HepG2 (cell line): ENCODE results near the gene NFATC1. TPM values are rescaled to one million over a fixed set of nuclear protein-coding genes. Genes with fewer than 3 reads are reported as not detected.

Experiments
- ATAC-seq: fragments of 200-7000 bp; cut with Tn5 transposase; 3 replicates; pipeline ENCODE4 v1.9.1; 2020; ENCODE audit warnings: mild to moderate bottlenecking, moderate library complexity
- BruUV-seq: library from RNA; stranded (reverse); fragments of 400-500 nt; replicated peaks from 2 replicates; lab custom pipeline; 2021; lab: Mats Ljungman, UMichigan
- CTCF ChIA-PET: fragments of 300-600 bp; formaldehyde crosslinking; extraction: SDS; loops from one replicate; lab custom pipeline; 2021; ENCODE audit warnings: low total read pairs, inconsistent platforms, low intra/inter-chr PET ratio; lab: Yijun Ruan, JAX
- POLR2A ChIA-PET: fragments of 350-600 bp; sonication (Branson Sonifier 250); formaldehyde crosslinking; loops from one replicate; lab custom pipeline; 2020; ENCODE audit warnings: antibody characterized with exemption, inconsistent platforms; lab: Yijun Ruan, JAX
- DNase-seq: peaks from one replicate; pipeline ENCODE4 v3.0.0-alpha.2; 2015; ENCODE audit warnings: low spot score
- FAIRE-seq: peaks from 3 replicates; lab custom pipeline; 2011; peaks lifted over from hg19 to GRCh38; lab: Jason Lieb, UNC
- H2AFZ ChIP-seq: one replicate; pipeline ENCODE4 v1.6.1; 2011; ENCODE audit warnings: low read length, inconsistent platforms
- H3K27ac ChIP-seq: fragments of 300-600 bp; 3 replicates; pipeline ENCODE4 v1.8.0; 2011; ENCODE audit warnings: mixed run types, mild to moderate bottlenecking, mixed read lengths, low read length, inconsistent platforms; ENCODE audit not compliant: insufficient read depth; ENCODE audit errors: extremely low read length
- H3K27me3 ChIP-seq, 2 experiments: fragments of 200-600 bp in 1 of 2; 2 replicates in 1 of 2; 3 replicates in 1 of 2; pipeline versions ENCODE4 v1.6.0 to v1.8.0; 2011; ENCODE audit warnings: low read length in 2 of 2, mild to moderate bottlenecking in 2 of 2, moderate library complexity in 2 of 2, inconsistent platforms in 1 of 2; ENCODE audit not compliant: insufficient read depth in 2 of 2, control insufficient read depth in 1 of 2
- H3K36me3 ChIP-seq, 2 experiments: fragments of 200-600 bp in 1 of 2; replicated peaks in 1 of 2; 2 replicates in 1 of 2; 3 replicates in 1 of 2; pipeline versions ENCODE4 v1.5.1 to v1.8.0; 2011; ENCODE audit warnings: low read length in 2 of 2, inconsistent platforms in 1 of 2; ENCODE audit not compliant: insufficient read depth in 2 of 2, control insufficient read depth in 1 of 2
- H3K4me1 ChIP-seq: 2 replicates; pipeline ENCODE4 v1.5.1; 2012; ENCODE audit warnings: low read length, inconsistent platforms; ENCODE audit not compliant: insufficient read depth
- H3K4me2 ChIP-seq: 2 replicates; pipeline ENCODE4 v1.6.0; 2011; ENCODE audit warnings: low read depth, low read length, inconsistent platforms
- H3K4me3 ChIP-seq, 3 experiments: fragments of 200-600 bp in 1 of 3; sonication (generic), shearing (Covaris generic) in 1 of 3; replicated peaks in 1 of 3; 2 replicates each; pipeline ENCODE4 v1.5.1; 2011 to 2016; ENCODE audit warnings: low read length in 3 of 3, inconsistent platforms in 2 of 3, low read depth in 2 of 3, mild to moderate bottlenecking in 2 of 3, control low read depth in 1 of 3, mixed read lengths in 1 of 3; ENCODE audit not compliant: insufficient read depth in 1 of 3
- H3K79me2 ChIP-seq: one replicate; pipeline ENCODE4 v1.6.1; 2011; ENCODE audit warnings: low read length, inconsistent platforms; ENCODE audit not compliant: insufficient read depth
- H3K9ac ChIP-seq: 2 replicates; pipeline ENCODE4 v1.6.0; 2011; ENCODE audit warnings: mild to moderate bottlenecking, low read depth, low read length, inconsistent platforms; ENCODE audit not compliant: insufficient read depth
- H3K9me3 ChIP-seq: 2 replicates; pipeline ENCODE4 v1.5.1; 2012; ENCODE audit warnings: mild to moderate bottlenecking, low read length
- H4K20me1 ChIP-seq: 2 replicates; pipeline ENCODE4 v1.6.0; 2011; ENCODE audit warnings: inconsistent platforms, mild to moderate bottlenecking, low read length, moderate library complexity; ENCODE audit not compliant: insufficient read depth
- KLF12 ChIP-seq: sonication (generic); formaldehyde crosslinking; IDR thresholded peaks from 2 replicates; pipeline ENCODE4 v1.4.0; 2020; ENCODE audit warnings: missing genetic modification reagents, borderline replicate concordance
- MEIS2 ChIP-seq: sonication (generic); formaldehyde crosslinking; IDR thresholded peaks from 2 replicates; pipeline ENCODE4 v1.9.0; 2021; ENCODE audit warnings: mild to moderate bottlenecking, missing genetic modification reagents
- NFKB2 ChIP-seq: sonication (generic); formaldehyde crosslinking; IDR thresholded peaks from 2 replicates; pipeline ENCODE4 v1.4.0; 2020; ENCODE audit warnings: missing genetic modification reagents, borderline replicate concordance
- NRL ChIP-seq: sonication (generic); formaldehyde crosslinking; IDR thresholded peaks from 2 replicates; pipeline ENCODE4 v1.5.0; 2020; ENCODE audit warnings: missing genetic modification reagents, mild to moderate bottlenecking, moderate library complexity, borderline replicate concordance
- TP53 ChIP-seq: sonication (generic); formaldehyde crosslinking; conservative IDR thresholded peaks from 2 replicates; pipeline ENCODE4 v1.4.0; 2020; ENCODE audit warnings: missing genetic modification reagents
- ZNF747 ChIP-seq: sonication (generic); formaldehyde crosslinking; IDR thresholded peaks from 2 replicates; pipeline ENCODE4 v1.8.1; 2023; ENCODE audit warnings: missing genetic modification reagents, mild to moderate bottlenecking, borderline replicate concordance
- WGBS: methylation state at CpG from one replicate; pipeline ENCODE4 v1.1.6; 2017; ENCODE audit warnings: low lambda C conversion rate; 5-methylcytosine and 5-hydroxymethylcytosine counted together
- in situ Hi-C: cut with HindIII; loops from 2 replicates; pipeline ENCODE4 v1.10.0; 2017; ENCODE audit warnings: low pct_unique_long_range_greater_than_20kb; ENCODE audit not compliant: extremely low pct_ligation_motif_present
- intact Hi-C: fragments of 100-400 bp; cut with micrococcal nuclease; formaldehyde crosslinking; loops from one replicate; pipeline ENCODE4 v1.10.0; 2022; ENCODE audit not compliant: unreplicated experiment
- polyA plus RNA-seq, 8 experiments: library from polyadenylated mRNA; depleted of rRNA in 3 of 8; stranded (reverse) in 7 of 8; unstranded in 1 of 8; fragments of >200 nt; fragmentation: Illumina TruSeq in 4 of 8; extraction: Trizol in 4 of 8; gene quantifications; 2 replicates each; pipeline versions ENCODE4 v1.2.1 to v1.2.3, GENCODE V29; 2011 to 2016; ENCODE audit warnings: low read depth in 4 of 8, missing spikeins in 1 of 8, mixed read lengths in 1 of 8; ENCODE audit not compliant: insufficient read depth in 1 of 8
- total RNA-seq, 5 experiments: library from RNA; depleted of rRNA; stranded (reverse); fragments of >200 nt; fragmentation: Illumina TruSeq; extraction: Trizol; gene quantifications; 2 replicates each; pipeline ENCODE4 v1.2.3, GENCODE V29; 2016; ENCODE audit warnings: low read depth in 1 of 5
- TF ChIP-seq, protein P1 (sequence below): sonication (generic); formaldehyde crosslinking; IDR thresholded peaks from 2 replicates; pipeline ENCODE4 v1.4.0; 2020; ENCODE audit warnings: missing genetic modification reagents, borderline replicate concordance

The NFATC1 gene
- total and polyA plus RNA-seq, 2 of the 13 experiments (the other 11 are each of a cell fraction or from before 2014, with no cell fraction given) = not detected

DNA sequence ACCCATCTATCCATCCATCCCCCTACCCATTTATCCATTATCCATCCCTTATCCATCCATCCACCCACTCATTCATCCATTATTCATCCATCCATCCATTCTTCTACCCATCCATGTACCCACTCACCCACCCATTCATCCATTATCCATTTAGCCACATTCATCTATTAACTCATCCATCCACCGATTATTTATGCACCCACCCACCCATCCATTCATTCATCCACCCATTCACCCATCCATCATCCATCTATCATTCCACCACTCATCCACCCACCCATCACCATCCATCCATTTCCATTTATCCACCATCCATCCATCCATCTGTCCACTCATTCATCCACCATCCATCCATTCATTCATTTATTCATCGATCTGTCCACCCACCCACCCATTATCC is 146.5 kb downstream of the NFATC1 start:
- intact Hi-C loops (no loop called here), in situ Hi-C loops (no loop called here)
- H3K9me3 ChIP-seq = peaks cover 6% of the 10 kb centered on the region; the same call in 1 of the 2 replicates
- WGBS = 24% methylated on average over 2 of the region's 2 CpGs
- no peak overlapping the region for H3K4me3 ChIP-seq
- H3K4me2 ChIP-seq = no peak overlapping the region
- DNase-seq = no peak
- H3K36me3 ChIP-seq = no peaks in the 10 kb centered on the region
- POLR2A ChIA-PET = no interaction called here
- ATAC-seq = no peak
- H3K27me3 ChIP-seq = peaks cover 6 to 55% of the 10 kb centered on the region in 2 experiments; a peak in 4 of 5 replicates
- H2AFZ ChIP-seq = no peak overlapping the region
- no peak overlapping the region for H3K9ac ChIP-seq
- FAIRE-seq = no peak
- CTCF ChIA-PET = no interaction called here
- no TSS peak for BruUV-seq
- no peaks in the 10 kb centered on the region for H4K20me1 ChIP-seq
- H3K27ac ChIP-seq = no peak overlapping the region
- no peaks in the 10 kb centered on the region for H3K4me1 ChIP-seq
- TF ChIP-seq, protein P1, sequence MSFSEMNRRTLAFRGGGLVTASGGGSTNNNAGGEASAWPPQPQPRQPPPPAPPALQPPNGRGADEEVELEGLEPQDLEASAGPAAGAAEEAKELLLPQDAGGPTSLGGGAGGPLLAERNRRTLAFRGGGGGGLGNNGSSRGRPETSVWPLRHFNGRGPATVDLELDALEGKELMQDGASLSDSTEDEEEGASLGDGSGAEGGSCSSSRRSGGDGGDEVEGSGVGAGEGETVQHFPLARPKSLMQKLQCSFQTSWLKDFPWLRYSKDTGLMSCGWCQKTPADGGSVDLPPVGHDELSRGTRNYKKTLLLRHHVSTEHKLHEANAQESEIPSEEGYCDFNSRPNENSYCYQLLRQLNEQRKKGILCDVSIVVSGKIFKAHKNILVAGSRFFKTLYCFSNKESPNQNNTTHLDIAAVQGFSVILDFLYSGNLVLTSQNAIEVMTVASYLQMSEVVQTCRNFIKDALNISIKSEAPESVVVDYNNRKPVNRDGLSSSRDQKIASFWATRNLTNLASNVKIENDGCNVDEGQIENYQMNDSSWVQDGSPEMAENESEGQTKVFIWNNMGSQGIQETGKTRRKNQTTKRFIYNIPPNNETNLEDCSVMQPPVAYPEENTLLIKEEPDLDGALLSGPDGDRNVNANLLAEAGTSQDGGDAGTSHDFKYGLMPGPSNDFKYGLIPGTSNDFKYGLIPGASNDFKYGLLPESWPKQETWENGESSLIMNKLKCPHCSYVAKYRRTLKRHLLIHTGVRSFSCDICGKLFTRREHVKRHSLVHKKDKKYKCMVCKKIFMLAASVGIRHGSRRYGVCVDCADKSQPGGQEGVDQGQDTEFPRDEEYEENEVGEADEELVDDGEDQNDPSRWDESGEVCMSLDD = no peak
- TF ChIP-seq TP53 = no peak
- no peak for TF ChIP-seq NRL (CRISPR knock-in tag)
- no peak for TF ChIP-seq ZNF747
- TF ChIP-seq MEIS2 (CRISPR knock-in tag) = no peak
- TF ChIP-seq KLF12 (CRISPR knock-in tag) = no peak
- TF ChIP-seq NFKB2 = no peak
- H3K79me2 ChIP-seq = no peaks in the 10 kb centered on the region
